Measurements from ENCODE around the gene TCP11L1.

DNA sequence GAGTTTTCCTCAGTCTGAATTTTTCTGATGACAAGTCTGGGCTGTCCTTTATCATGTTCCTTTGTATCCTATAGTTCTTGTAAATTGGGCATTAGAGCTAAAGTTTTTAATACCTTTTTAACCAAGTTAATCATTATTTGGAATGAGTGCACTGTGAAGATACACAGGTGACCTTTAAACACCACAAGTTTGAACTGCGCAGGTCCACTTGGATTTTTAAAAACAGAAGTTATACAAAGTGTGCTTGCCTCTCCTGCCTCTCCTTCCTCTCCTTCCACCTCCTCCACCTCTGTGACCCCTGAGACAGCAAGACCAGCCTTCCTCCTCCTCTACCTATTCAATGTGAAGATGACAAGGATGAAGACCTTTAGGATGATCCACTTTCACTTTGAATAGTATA, 4.4 kb upstream of the TCP11L1 start:
- TF ChIP-seq CTCF (IDR thresholded peaks at IDR 0.05) (no peak), POLR2A (IDR thresholded peaks at IDR 0.05) (no peak)
